Activated T-helper 2 cell treated with anti-CD3 and anti-CD28 coated beads, Interferon-gamma antibody, Interleukin-2, Interleukin-4, amounts not matched to agents 10 μg/mL and 5 μg/mL and 100 μg/mL, durations not matched to agents 14 hours and 24 hours and 36 hours (primary cell): ENCODE data around the gene RGP1. TPM values are rescaled to one million over a fixed set of nuclear protein-coding genes. Genes with fewer than 3 reads are reported as not detected.

Experiments
- DNase-seq: peaks from one replicate; pipeline ENCODE4 v3.0.0; 2021; ENCODE audit warnings: low spot score
- H3K27ac Mint-ChIP-seq: one replicate; pipeline ENCODE4 v1.8.0; 2021; ENCODE audit warnings: mixed read lengths
- H3K27me3 Mint-ChIP-seq: one replicate; pipeline ENCODE4 v1.8.0; 2021; ENCODE audit warnings: low read depth, mixed read lengths
- H3K36me3 Mint-ChIP-seq: one replicate; pipeline ENCODE4 v1.8.0; 2021; ENCODE audit warnings: low read depth, mixed read lengths
- H3K4me1 Mint-ChIP-seq: one replicate; pipeline ENCODE4 v1.8.0; 2021; ENCODE audit warnings: low read depth, mixed read lengths
- H3K4me3 Mint-ChIP-seq: one replicate; pipeline ENCODE4 v1.8.0; 2021; ENCODE audit warnings: low read depth, mild to moderate bottlenecking, moderate library complexity, mixed read lengths
- H3K9me3 Mint-ChIP-seq: one replicate; pipeline ENCODE4 v1.8.0; 2021; ENCODE audit warnings: mixed read lengths
- intact Hi-C: fragments of 100-400 bp; cut with micrococcal nuclease; formaldehyde crosslinking; loops from one replicate; pipeline ENCODE4 v1.15.1; 2023
- total RNA-seq: library from RNA; stranded (reverse); gene quantifications from 2 replicates; pipeline ENCODE4 v1.2.3, GENCODE V29; 2022

RGP1 gene, protein sequence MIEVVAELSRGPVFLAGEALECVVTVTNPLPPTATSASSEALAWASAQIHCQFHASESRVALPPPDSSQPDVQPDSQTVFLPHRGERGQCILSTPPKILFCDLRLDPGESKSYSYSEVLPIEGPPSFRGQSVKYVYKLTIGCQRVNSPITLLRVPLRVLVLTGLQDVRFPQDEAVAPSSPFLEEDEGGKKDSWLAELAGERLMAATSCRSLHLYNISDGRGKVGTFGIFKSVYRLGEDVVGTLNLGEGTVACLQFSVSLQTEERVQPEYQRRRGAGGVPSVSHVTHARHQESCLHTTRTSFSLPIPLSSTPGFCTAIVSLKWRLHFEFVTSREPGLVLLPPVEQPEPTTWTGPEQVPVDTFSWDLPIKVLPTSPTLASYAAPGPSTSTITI
- total RNA-seq = 17.0 and 17.1 TPM in 2 replicates

DNA sequence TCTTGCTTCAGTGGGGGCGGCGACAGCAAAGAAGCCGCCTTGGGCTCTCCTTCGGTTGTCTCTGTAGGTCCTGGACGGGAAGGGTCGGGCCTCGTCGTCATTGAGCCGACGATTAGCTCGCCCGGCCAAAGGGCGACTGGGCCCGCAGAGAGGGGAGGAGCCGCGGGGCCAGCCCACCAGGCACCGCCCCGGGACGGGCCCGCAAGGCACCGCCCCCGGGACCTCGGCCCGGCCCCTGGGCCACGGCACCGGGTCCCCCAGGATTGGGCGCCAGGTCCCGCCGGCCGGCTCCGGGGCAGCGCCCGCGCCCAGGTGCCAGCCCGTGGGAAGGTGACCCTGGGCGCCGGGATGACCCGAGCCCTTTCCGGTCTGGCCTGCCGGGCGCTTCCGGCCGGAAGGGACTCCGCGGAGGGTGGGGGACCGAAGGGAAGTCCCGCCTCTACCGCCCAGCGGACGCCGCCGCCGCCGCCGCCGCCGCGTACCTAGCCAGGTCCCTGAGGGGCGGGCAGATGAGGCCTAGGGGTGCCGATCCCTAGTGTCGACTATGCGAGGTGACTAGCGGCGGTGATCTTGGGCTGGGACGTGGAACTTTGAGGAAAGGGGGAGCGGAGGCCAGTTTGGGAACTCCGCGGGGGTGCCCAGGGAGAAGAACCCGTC, at the start of gene RGP1, which contains the start of gene GBA2:
TSS of gene RGP1 (plus strand) at position 430 of the 657 bp plus-strand sequence. CDS start 469 bp downstream, outside the sequence.
TSS of gene GBA2 (minus strand) at position 371 of the 657 bp plus-strand sequence. CDS start 524 bp downstream, outside the sequence.
- H3K27ac Mint-ChIP-seq = peak within 1 kb of the TSS; percentile 82
- intact Hi-C loops = loop anchor here (1.0 to 5.0 kb wide), 4 partner anchors 17 to 144 kb away; partner anchors contain the start of genes CREB3, FAM221B, HINT2 and TESK1
- H3K4me3 Mint-ChIP-seq = peak within 1 kb of the TSS; percentile 92
- no peaks in the 10 kb centered on the region for H3K27me3 Mint-ChIP-seq
- peaks cover 45% of the 10 kb centered on the region for H3K36me3 Mint-ChIP-seq
- H3K4me1 Mint-ChIP-seq = peaks cover 35% of the 10 kb centered on the region
- peak; percentile 70 for DNase-seq
- no peaks in the 10 kb centered on the region for H3K9me3 Mint-ChIP-seq

GRCh38 chr9:35700031-35700430, 49.1 kb upstream of the RGP1 start:
- H3K4me3 Mint-ChIP-seq = no peak overlapping the region
- intact Hi-C loops = no loop called here
- no peaks in the 10 kb centered on the region for H3K9me3 Mint-ChIP-seq
- H3K27ac Mint-ChIP-seq = no peak overlapping the region
- DNase-seq = no peak
- peaks cover 2% of the 10 kb centered on the region for H3K4me1 Mint-ChIP-seq
- no peaks in the 10 kb centered on the region for H3K27me3 Mint-ChIP-seq
- peaks cover 47% of the 10 kb centered on the region for H3K36me3 Mint-ChIP-seq

- intact Hi-C loops = no loop called here
- H3K27me3 Mint-ChIP-seq = no peaks in the 10 kb centered on the region
- no peaks in the 10 kb centered on the region for H3K9me3 Mint-ChIP-seq
- H3K4me3 Mint-ChIP-seq = no peak overlapping the region
- no peak for DNase-seq
- H3K36me3 Mint-ChIP-seq = peaks cover 51% of the 10 kb centered on the region
- H3K27ac Mint-ChIP-seq = no peak overlapping the region
- peaks cover 2% of the 10 kb centered on the region for H3K4me1 Mint-ChIP-seq
These were observed 48.1 kb upstream of the RGP1 start for GRCh38 chr9:35700942-35701341.

- Mint-ChIP-seq H3K4me1 (no peaks in the 10 kb centered on the region), H3K27me3 (no peaks in the 10 kb centered on the region), H3K36me3 (peaks cover 53% of the 10 kb centered on the region), H3K27ac (no peak overlapping the region), H3K4me3 (no peak overlapping the region), H3K9me3 (no peaks in the 10 kb centered on the region)
- DNase-seq = no peak
- intact Hi-C loops = no loop called here
These were observed 46.4 kb upstream of the RGP1 start for GRCh38 chr9:35702696-35703095.

- no peak overlapping the region for H3K27ac Mint-ChIP-seq
- no peaks in the 10 kb centered on the region for H3K4me1 Mint-ChIP-seq
- H3K4me3 Mint-ChIP-seq = no peak overlapping the region
- H3K9me3 Mint-ChIP-seq = no peaks in the 10 kb centered on the region
- peaks cover 63% of the 10 kb centered on the region for H3K36me3 Mint-ChIP-seq
- intact Hi-C loops = no loop called here
- no peak for DNase-seq
- no peaks in the 10 kb centered on the region for H3K27me3 Mint-ChIP-seq
These were observed 45.0 kb upstream of the RGP1 start for GRCh38 chr9:35703906-35704672.

DNA sequence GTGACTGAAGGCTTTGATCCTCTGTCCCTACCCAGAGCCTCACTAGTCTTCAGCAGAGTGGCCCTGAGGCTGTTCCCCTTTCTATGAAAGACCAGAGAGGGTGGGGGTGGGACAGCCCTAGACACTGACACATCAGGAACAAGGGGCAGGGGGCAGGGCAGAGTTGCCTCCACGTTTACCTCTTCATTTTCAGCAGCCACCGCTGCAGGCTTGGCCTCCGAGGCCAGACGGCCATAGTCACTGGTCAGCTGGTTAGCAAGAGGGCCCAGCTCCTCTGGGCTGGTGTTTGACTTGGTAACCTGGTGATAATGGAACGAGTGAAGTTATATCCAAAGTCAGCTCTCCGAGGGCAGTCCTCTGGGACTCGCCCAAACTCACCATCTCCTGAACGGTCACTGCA, 43.7 kb upstream of the RGP1 start:
- peaks cover 69% of the 10 kb centered on the region for H3K36me3 Mint-ChIP-seq
- H3K9me3 Mint-ChIP-seq = no peaks in the 10 kb centered on the region
- no peak overlapping the region for H3K27ac Mint-ChIP-seq
- no peak for DNase-seq
- H3K27me3 Mint-ChIP-seq = no peaks in the 10 kb centered on the region
- H3K4me1 Mint-ChIP-seq = no peaks in the 10 kb centered on the region
- no peak overlapping the region for H3K4me3 Mint-ChIP-seq
- intact Hi-C loops = no loop called here

- Mint-ChIP-seq H3K36me3 (peaks cover 75% of the 10 kb centered on the region), H3K9me3 (no peaks in the 10 kb centered on the region), H3K4me3 (no peak overlapping the region), H3K4me1 (no peaks in the 10 kb centered on the region), H3K27me3 (no peaks in the 10 kb centered on the region), H3K27ac (no peak overlapping the region)
- DNase-seq = no peak
- intact Hi-C loops = no loop called here
These were observed 43.2 kb upstream of the RGP1 start for GRCh38 chr9:35705836-35706430.

DNA sequence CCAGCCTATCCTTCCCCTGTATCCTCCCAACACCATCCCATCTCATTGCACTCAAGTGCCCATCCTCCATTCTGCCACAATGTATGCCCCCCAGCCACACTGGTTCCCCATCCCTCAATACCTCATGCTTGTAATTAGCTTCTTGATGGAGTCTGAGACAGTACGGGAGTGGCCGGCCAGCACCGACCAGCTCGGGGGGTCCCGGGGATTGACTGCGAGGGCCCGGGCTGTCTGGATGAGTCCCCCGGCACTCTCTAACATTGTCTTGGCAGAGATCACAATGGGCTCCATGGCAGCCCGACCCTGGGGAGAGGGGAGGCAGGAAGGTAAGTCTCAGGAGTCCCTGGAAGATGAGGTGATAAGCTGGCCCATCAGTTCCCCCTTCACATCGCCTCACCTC, 42.1 kb upstream of the RGP1 start:
- H3K27ac Mint-ChIP-seq = no peak overlapping the region
- peaks cover 85% of the 10 kb centered on the region for H3K36me3 Mint-ChIP-seq
- H3K4me3 Mint-ChIP-seq = no peak overlapping the region
- no peaks in the 10 kb centered on the region for H3K4me1 Mint-ChIP-seq
- no peaks in the 10 kb centered on the region for H3K9me3 Mint-ChIP-seq
- no peak for DNase-seq
- H3K27me3 Mint-ChIP-seq = no peaks in the 10 kb centered on the region
- intact Hi-C loops = no loop called here

DNA sequence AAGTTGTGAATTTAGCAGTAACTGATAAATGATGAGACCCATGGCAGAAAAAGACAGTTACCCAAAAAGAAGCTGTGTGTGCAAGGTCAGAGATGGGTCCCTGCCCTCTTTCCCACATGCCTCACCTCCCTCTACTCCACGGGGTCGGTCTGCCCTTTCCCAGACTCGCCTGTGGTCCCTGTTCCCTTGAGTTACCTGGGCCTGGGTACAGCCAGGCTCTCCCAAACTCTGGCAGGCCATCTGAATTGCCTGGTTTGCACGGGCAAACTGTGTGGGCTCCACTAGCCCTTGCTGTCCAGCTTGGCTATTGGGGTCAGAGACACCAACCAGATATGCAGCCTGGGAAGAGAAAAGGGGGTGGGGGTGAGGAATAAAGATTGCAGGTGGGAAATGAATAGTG, 40.9 kb upstream of the RGP1 start:
- no peaks in the 10 kb centered on the region for H3K27me3 Mint-ChIP-seq
- H3K4me3 Mint-ChIP-seq = no peak overlapping the region
- peaks cover 88% of the 10 kb centered on the region for H3K36me3 Mint-ChIP-seq
- no peak overlapping the region for H3K27ac Mint-ChIP-seq
- H3K4me1 Mint-ChIP-seq = peaks cover 2% of the 10 kb centered on the region
- no peaks in the 10 kb centered on the region for H3K9me3 Mint-ChIP-seq
- DNase-seq = no peak
- intact Hi-C loops = no loop called here

- Mint-ChIP-seq H3K36me3 (peaks cover 90% of the 10 kb centered on the region), H3K4me1 (peaks cover 2% of the 10 kb centered on the region), H3K9me3 (no peaks in the 10 kb centered on the region), H3K4me3 (no peak overlapping the region), H3K27ac (no peak overlapping the region), H3K27me3 (no peaks in the 10 kb centered on the region)
- intact Hi-C loops = no loop called here
- DNase-seq = no peak
These were observed 38.1 kb upstream of the RGP1 start for GRCh38 chr9:35710818-35711500.

DNA sequence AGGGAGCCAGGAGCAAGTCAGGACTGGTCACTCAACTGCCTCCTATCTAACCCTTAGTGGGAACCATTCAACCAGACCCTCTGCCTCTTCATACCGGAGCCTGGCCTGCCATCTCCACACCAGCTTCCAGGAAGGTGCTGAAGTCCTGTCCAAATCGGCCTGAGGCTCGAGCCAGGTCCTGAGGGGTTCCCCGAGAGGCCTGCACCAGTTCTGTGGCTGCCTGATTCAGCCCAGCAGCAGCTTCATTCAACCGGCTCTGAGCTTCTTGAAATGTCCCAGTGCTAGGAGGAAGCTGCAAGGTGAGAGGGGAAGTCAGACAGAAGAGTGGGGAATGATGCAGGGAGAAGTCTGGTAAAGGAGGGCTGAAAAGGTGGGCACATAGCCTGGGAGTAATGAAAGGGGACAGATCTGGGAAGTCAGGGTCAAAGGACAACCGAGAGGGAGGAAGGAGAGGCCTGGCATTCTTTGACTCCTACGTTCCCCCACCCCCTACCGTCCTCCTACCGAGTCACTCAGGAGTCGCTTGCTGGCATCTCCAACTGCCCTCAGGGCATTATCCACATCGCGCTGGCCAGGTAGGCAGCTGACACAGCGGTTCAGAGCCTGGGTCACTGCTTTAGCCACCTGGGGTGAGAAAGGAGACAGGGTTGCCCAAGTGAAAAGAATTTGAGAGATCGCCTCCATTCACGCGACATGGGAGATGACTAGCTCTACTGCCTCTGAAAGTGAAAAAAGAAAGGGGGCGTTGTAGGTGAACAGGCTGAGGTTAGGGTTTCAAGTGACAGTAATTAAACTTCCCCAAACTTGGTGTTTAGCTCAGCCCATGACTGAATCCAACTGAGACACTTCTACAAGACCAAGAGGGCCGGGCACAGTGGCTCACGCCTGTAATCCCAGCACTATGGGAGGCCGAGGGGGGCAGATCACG, 37.3 kb upstream of the RGP1 start:
- Mint-ChIP-seq H3K9me3 (no peaks in the 10 kb centered on the region), H3K4me3 (no peak overlapping the region), H3K36me3 (peaks cover 90% of the 10 kb centered on the region), H3K27ac (no peak overlapping the region), H3K4me1 (peaks cover 2% of the 10 kb centered on the region), H3K27me3 (no peaks in the 10 kb centered on the region)
- intact Hi-C loops = no loop called here
- no peak for DNase-seq
